CD4-positive, alpha-beta T cell treated with Interleukin-6 at 100 ng/mL for 8 hours (primary cell): ENCODE data around the gene MRPL53.
A peak's percentile ranks its signal among the peaks of the same experiment; 100 is the strongest.

ENCODE experiments used
- DNase-seq: peaks from one replicate; pipeline ENCODE4 v3.0.0-alpha.2; 2020; ENCODE audit warnings: mixed read lengths, low spot score

Gene MRPL53

GRCh38 chr2:74472086-74472944 lies at the start of gene MRPL53:
Gene MRPL53, minus strand, starts transcription at chr2:74472680. Its CDS starts 20 bp downstream, at chr2:74472660.
- DNase-seq = peak; percentile 95

DNA sequence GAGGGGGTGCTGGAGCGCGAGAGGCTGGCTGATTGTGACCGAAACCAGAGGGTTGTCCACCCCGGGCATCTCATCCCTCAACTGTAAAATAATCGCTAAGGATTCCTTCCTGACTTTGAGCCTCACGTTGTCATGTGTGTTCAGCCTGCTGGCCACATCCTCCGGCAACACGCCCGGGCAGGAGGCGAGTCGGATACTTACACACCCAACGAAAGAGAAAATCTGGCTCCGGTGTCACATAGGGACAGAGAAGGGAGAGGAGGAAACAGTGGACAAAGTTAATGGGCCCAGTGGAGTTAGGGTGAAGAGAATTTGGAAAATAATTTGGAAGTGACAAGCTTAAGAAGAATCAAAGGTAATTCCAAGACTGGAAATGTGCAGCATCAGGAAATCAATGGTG lies 44.2 kb upstream of the MRPL53 start:
- no peak for DNase-seq

GRCh38 chr2:74515981-74516633 lies 43.6 kb upstream of the MRPL53 start:
- DNase-seq = peak; percentile 71

DNA sequence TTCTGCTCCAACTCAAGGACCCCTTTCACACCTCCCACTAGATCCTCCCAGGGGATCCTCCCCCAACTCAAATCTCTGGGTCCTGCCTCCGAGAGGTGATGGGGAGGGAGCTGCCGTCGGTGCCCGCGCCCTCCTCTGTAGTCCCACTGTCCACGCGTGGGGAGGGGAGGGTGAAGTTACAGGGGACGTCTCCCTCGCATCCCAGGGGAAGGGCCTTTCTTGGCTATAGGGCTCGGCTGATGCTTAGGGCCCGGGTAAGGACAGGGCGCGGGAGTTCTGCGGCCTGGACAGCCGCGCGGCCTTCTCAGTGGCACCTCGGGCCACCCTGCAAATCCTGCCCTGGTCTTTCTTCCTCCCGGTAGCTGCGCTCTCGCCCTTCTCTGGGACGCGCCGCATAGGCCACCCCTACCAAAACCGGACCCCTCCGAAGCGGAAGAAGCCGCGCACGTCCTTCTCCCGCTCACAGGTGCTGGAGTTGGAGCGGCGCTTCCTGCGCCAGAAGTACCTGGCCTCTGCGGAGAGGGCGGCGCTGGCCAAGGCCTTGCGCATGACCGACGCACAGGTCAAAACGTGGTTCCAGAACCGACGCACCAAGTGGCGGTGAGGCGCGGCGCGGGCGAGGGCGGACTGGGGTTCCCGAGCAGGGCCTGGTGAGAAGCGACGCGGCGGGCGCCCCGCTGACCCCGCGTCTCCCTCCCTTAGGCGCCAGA lies 42.9 kb upstream of the MRPL53 start:
- no peak for DNase-seq

GRCh38 chr2:74514368-74515270 lies 42.1 kb upstream of the MRPL53 start, which contains the start of gene TLX2:
Gene TLX2, plus strand, starts transcription at chr2:74514450. Its CDS starts 357 bp downstream, at chr2:74514807.
- DNase-seq = no peak

DNA sequence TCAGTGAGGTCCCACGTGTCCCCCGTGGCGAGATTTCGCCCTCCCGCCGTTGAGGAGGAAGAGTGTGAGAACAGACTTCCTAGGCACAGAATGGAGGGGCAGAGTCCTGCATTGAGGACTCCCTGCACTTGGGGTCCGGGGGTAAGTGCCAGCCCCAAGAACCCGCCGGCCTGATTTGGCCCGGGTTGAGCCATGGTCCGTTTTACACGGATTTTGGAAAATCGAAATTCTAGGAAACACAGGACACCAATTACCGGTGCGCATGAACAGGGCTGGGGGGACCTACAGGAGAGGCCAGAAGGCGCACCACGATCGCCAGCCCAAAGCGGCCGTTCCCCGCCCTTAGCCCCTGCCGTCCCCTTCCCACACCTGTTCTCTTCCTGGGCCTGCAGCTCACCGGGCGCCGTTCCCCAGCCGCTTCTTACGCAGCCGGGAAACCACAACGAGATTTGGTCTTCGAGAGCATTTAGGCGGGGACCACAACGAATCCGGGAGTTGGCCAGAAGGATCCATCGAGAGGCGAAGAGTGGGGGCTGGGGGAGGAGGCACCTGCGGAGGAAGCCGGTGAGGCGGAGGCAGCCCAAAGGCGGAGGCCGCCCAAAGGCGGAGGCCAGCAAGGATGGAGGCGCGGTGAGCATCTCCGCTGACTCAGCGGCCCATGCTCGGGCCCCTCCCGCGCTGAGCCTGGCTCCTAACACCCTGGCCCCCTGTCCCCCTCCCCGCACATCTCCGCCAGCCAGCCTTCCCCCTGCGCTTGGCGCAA lies 41.3 kb upstream of the MRPL53 start:
- no peak for DNase-seq

GRCh38 chr2:74512744-74513604 lies 40.5 kb upstream of the MRPL53 start:
- DNase-seq = no peak

DNA sequence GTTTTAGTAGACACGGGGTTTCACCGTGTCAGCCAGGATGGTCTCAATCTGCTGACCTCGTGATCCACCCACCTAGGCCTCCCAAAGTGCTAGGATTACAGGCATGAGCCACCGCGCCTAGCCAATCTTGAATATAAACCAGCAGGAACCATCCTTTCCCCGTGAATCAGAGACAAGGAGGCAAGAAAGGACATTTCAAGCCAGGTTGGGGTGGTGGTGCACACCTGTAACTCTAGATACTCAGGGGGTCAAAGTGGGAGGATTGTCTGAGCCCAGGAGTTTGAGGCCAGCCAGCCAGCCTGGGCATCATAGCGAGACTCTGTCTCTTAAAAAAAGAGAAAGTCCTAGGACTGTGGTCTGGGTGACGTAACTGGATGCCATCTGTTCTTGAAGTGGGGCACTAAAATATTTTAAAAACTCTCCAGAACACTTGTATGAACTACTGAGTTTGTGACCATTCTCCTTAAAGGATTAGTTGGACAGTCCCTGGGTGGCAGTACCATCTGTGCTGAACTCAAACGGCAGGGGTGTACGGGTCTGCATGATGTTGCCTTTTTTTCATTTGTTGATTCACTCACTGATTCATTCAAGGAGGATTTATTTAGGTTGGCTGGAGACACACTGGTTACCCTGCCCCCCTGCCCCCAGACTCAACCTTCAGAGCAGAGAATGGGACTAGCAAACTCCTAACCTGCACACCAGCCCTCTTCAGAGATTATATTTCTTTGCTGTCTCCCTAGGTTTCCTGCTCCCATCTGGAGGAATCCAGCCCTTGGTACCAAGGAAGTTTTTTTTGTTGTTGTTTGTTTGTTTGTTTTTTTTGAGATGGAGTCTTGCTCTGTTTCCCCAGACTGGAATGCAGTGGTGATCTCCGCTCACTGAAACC lies 38.9 kb upstream of the MRPL53 start:
- no peak for DNase-seq

DNA sequence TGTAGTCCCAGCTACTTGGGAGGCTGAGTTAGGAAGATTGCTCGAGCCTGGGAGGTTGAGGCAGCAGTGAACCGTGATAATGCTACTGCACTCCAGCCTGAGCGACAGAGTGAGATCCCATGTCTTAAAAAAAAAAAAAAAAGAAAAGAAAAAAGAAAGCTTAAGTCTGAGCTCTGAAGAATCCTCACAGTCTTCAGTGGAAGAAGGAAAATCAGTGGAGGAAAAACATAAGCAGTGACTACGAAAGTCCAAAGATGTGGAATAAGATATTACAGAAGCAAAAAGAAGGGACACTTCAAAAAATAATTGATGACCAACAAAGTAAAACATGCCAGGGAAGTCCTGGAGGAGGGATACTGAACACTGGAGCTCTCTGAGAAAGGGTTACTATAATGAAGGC lies 37.8 kb upstream of the MRPL53 start:
- DNase-seq = no peak

DNA sequence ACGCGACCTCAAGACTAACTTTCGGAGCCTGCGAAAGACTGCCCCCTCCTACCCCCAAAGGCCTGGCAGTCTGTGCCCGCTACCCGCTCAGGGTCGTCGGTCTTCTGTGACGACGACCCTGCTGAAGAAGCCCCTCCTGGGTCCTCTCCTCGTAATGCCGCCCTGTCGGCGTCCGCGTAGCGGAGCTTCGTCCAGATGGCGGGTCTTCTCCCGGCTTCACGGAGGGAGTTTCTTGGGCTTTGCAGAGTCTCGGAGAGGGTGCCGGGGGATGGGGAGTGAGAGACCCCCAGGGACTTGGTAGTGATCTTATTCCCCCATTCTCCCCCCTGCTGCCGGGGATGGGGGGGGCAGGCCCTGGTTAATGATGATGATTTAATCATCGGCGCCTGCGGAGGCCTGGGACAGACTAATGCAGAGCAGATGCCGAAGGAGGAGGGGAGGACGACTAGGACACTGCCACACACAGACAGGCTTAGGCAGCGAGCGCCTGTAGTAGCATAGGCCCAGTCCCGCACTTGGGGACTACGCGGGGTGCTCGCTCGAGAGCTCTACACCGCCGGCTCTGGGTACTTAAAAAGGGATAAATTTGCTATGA lies 35.5 kb upstream of the MRPL53 start:
- DNase-seq = no peak

DNA sequence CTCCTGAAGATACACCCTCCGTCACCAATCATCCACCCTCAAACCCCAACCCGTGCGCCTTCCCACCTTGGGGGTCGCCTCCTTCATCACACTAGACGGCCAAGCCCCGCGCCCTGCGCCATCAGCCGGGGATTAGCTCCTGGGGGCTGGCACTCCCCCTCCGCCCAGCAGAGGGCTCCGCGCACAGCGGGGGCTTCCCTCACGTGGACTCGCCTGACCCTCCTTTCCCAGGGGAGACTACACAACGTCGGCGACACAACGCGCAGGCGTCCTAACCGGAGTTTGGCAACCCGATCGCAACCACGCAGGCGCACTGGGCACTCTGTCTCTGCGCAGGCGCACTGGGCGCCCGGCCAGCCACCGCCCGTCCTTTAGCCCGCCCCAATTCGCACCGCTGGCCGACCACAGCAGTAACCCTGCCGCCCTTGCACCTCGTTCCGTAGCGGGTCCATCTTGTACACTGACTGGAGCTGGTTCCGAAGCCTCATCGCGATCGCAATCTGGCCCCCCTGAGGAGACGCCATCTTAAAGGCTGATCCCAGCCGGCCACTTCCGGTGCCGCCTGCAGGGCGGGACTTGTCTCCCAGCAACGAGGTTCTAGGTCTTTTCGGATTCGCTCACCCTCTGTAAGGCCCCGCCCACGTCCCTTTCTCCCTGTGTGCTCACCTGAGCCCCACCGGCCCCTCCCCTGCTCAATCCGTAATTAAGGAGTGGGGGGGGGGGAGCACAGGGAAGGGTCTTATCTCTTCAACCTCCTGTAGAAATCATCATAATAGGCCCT lies 34.9 kb upstream of the MRPL53 start, which contains the start of gene PCGF1:
TSS of gene PCGF1 (minus strand) at position 551 of the 781 bp plus-strand sequence. CDS start at position 524, 27 bp downstream.
- peak; percentile 98 for DNase-seq

DNA sequence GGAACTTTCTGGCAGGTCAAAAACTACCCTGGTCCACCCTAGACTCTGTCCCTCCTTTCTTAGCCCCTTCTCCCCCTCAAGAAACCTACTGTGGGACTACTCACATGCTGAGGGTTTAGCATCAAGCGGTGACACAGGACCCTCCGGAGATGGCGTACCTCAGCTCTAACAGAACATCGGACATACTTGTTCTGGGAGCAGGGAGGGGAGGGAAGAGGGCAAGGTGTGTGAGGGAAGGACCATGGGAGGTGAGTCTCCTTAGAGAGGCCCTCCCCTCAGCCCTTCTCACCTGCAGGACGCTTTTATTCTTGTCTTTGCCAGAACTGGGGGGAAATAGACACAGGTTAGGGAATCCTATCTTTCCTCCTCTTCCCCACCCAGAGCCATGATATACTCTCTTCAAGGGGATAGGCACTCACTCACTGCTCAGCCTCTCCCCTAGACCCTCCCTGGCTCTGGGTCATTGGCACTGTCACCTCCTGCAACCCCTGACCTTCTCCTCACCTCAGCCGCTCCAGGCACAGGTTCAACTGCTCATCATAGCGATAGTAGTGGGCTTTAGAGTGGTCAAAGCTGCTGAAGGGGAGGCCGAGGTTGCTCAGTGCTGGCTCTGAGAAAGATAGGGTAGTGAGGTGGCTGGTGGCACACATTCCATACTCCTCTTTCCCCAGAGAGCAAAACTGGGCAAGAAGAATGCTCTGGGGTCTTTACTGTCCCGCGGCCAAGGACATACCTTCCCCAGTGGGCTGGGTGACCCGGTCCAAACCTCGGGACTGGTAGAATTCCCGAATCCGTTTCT lies 33.2 kb upstream of the MRPL53 start:
- DNase-seq = no peak

DNA sequence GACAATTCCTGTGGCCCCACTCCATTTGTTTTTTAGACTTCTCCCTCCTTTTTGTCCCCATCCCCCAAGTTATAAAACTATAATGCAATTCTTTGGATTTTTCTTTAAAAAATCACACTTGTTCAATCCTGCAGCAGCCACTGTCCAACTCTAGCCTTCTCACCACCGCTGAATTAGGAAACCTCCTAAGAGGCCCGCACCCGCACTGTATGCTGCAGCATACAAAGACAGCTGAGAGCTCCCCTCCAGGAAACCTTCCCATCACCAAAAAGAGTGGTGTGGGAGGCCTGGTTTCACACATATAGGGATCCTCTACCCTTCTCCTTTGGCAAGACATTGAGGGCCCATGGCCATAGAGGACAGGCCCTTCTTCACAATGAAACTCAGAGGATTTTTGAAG lies 32.1 kb upstream of the MRPL53 start:
- no peak for DNase-seq

GRCh38 chr2:74503506-74504475 lies 31.3 kb upstream of the MRPL53 start:
- DNase-seq = no peak

GRCh38 chr2:74502720-74503505 lies 30.4 kb upstream of the MRPL53 start:
- peak; percentile 34 for DNase-seq
